KBM-7 (cell line): ENCODE results near the gene CWC25.

Source experiments
- DNase-seq: peaks from one replicate; pipeline ENCODE4 v3.0.0-alpha.2; 2015
- in situ Hi-C: fragments of 300-500 bp; cut with MboI; formaldehyde crosslinking; loops from 2 replicates; pipeline ENCODE4 v1.14.3; 2020; ENCODE audit warnings: low sequenced_read_pairs, low pct_unique_long_range_greater_than_20kb, mixed read lengths

The CWC25 gene

DNA sequence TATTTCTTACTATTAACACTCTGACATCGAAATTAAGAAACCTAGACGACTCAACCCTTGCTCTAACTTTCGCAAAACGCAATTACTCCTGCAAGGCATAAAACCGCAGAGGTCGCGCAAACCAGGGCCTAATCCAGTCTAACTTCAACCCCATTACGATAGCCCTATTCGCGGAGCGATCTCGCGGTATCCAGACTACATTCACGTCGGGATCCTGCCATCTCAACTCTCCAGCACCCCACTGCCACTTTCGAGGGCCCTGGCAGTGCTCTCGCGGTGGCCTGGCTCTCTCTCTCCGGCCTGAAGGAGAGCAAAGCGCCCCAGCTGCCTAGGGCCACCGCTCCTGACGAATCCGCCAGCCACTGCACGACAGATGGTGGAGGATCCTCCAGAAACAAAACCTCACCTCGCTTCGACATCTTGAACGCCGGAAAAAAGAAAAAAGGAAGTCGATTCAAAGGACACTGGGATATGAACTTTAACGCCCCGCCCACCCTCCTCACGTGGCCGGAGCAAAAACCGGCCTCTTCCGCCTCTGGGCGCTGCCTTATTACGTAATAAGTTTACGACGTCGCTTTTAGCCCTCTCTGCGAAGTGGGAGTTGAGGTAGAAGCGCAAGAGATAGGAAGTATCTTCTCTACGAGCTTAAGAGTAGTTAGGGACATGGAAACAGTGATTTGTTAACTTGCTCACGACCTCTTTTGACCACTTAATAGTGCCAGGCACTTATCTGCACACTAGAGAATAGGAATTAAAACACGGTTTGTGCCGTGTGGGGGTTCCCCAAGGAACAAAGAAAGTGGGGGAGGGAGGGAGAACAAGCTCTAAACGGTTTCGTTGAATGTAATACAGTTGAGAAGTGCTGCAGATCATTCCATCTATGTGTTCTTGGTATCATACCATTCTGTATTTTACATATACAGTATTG lies 28.4 kb upstream of the CWC25 start, which contains the start of gene RPL23:
Gene RPL23 (minus strand): TSS at position 430 of the 928 bp plus-strand sequence. CDS start 11 bp downstream, at position 419.
- in situ Hi-C loops, result no loop called here
- DNase-seq, result peak; percentile 98

DNA sequence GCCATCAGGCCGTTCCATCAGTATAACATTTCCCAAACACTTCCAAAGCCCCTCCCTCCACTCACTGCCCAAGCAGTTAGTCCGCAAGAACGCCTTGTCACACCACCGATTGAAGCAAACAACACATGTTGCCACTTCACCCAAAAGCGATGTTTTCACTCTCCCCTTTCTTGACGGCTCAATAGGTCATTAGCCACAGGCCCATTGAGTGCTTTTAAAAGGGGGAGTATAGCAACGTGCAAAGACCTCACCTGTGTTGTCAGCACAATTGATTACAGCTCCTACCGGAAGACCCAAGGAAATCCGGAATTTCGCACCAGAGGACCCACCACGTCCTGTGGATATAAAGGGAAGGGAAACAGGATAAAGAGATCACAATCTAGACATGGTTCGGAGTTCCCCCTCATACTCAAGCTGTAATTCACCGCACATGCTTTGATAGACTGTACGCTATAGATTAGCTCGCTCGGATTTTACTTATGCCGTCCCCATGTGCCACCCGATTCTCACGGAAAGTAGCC lies 27.7 kb upstream of the CWC25 start:
- DNase-seq, result no peak
- in situ Hi-C loops, result no loop called here

DNA sequence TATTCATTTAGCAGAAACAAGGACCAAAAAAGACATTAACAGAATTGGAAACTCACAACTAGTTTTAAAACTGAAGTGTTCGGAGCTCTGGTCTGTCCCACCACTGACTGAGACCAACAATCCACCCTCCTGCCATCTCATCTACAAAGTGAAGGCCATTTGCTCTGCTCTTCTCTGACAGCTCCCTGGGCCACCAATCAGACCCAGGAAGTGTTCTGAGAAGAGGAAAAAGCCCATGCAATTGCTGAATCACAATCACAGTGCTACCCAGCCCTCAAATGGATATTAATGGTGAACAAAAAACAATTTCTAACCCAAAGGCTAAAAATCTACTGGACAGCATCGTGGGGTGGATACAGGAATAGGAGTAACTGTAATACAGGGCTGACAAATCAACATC lies 26.3 kb upstream of the CWC25 start:
- no peak for DNase-seq
- in situ Hi-C loops, result no loop called here

DNA sequence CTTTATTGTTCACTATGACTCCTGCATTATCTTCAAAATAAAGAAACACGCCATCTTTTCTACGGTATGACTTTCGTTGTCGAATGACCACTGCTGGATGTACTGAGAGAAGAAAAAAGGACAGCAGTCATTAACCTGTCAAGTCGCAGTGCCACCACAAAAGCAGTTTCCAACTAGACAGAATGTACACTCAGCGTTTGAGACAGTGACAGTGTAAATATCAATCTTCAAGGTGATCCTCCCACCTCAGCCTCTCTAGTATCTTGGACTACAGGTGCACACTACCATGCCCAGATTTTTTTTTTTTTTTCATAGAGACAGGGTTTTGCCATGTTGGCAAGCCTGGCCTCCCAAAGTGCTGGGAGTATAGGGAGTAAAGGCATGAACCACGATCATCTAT lies 25.3 kb upstream of the CWC25 start:
- in situ Hi-C loops, result no loop called here
- DNase-seq, result no peak

DNA sequence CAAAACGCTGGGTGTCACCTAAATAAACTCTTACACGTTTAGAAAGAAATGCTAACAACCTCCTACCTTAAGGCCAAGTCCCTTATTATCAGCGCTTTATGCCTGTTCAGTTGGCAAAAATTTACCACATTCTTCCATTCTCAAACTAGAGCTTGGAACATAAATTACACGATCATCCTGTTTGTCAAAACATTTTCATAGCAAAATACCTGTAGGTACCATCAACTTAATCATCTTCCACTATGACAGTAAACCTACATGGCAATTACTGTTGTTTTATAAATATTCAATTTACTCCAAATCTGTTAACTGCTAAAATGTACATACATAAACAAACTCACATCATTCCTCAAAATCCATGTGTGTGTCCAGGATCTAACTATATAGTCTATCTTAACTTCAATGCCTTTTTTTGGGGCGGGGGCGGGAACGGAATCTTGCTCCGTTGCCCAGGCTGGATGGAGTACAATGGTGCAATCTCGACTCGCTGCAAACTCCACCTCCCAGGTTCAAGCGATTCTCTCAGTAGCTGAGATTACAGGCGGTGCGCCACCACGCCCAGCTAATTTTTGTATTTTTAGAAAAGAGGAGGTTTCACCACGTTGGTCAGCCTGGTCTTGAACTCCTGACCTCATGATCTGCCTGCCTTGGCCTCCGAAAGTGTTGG lies 24.0 kb upstream of the CWC25 start:
- in situ Hi-C loops, result no loop called here
- DNase-seq, result no peak

DNA sequence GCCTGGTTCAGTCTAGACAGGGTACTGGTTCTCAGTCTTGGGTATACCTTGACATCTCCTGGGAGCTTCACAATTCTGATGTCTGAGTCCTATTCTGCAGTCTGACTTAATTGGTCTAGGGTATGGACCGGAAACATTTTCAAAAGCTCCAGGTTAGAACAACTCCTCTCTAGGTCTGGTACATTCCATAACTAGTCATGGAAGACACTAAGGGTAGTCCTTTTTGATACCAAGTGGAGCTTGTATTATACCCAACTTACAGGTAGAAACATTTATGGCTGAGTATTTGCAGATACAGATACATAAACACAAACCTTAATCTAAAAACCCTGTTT lies 23.4 kb upstream of the CWC25 start:
- in situ Hi-C loops, result no loop called here

DNA sequence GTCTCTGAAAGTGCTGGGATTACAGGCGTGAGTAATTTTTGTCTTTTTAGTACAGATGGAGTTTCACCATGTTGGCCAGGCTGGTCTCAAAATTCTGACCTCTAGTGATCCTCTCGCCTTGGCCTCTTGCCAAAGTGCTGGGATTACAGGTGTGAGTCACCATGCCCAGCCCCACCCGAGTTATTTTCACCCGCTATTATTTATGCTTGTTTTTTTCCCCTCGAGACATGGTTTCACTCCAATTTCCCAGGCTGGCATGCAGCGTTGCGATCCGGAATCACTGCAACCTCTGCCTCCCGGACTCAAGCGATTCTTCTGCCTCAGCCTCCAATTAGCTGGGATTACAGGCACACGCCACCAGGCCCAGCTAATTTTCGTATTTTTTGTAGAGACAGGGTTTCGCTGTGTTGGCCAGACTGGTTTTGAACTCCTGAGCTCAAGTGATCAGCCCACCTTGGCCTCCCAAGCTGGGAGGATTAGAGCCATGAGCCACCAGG lies 19.2 kb upstream of the CWC25 start:
- in situ Hi-C loops, result no loop called here
- no peak for DNase-seq

More for the DNA sequence above, 23.4 kb upstream of the CWC25 start:
- no peak for DNase-seq

DNA sequence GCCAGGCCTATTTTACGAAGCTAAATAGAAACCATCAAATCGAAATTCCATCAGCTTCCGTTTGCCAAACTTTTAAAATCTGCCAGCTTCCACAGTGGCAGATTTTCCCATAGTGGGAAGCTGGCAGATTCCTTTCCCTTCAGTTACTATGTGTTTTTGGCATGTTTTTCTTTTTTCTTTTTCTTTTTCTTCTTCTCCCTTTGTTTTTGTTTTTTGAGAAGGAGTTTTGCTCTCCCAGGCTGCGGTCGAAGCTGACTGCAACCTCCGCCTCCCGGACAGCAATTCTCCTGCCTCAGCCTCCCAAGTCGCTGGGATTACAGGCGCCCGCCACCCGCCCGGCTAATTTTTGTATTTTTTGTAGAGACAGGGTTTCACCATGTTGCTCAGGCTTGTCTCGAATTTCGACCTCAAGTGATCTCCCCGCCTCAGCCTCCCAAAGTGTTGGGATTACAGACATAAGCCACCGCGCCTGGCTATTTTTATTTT lies 684 bp upstream of the CWC25 start:
- in situ Hi-C loops, result no loop called here
- DNase-seq, result no peak

DNA sequence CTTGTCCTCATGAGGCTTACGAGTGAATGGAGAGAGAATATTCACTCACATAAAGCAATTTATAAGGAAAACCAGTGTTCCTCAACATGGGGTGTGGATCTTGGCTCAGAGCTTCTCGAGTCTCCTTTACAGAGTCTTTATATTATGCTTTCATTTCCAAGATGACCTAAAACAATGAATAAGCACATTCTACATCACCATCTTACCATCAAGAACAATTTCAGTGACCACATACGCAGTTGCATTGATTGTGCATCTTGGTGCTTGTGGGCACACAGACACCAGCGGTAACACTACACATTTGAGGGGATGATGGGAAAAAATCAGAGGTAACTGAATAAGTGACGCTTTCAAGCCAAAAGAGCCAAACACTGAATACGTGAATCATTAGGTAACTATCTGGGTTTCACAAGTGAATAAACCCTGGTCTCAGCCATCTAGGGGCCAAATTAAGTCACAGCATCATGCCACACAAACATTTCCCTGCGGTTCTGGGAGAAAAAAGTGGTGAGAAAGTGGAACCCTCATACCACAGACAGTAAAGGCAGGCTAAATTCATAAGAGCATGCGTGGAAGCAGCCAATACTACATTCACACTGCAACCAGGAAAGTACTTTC lies 9.4 kb downstream of the CWC25 start:
- peak; percentile 24 for DNase-seq
- in situ Hi-C loops, result no loop called here

DNA sequence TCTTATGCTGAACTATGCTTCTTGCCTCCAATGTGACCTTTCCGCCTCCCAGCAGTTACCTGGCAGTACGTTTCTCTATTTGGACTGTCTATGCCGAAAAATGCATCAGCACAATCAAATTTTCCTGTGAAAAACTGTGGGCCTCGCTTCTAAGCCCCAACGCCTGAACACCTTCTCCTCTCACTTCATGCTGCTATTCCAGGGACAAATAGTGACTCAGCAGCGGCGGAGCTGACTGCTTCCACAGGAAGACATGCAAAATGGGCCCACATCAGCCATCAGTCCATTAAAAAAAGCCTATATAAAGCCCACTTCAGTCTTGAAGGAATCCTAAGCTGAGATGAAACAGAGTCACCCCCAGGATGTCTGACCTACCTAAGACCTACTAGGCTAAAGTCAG lies 15.3 kb downstream of the CWC25 start:
- in situ Hi-C loops, result no loop called here
- no peak for DNase-seq

DNA sequence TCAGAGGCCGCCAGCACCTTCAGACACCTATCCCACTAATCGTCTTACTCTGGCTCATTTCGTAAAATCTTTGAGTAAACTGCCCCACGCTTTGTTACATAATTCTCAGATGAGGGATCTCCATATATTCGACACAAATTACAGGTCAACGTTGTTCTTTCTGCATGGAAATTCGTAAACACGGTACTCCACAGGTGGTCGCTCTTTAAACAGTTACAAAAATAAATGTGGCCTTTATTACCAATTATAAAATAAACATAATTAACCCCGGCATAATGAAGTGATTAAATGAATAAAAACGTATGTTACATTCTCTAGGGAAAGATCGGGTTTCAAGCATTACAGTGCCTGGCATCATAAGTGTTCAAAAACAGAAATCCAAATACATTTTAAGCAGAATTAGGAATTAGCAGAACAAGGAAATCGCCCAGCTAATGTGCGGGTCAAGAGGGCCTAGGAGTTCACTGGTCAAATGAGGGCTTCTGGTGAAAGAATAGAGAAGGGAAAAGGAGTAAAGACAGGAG lies 24.8 kb downstream of the CWC25 start:
- in situ Hi-C loops, result no loop called here
- DNase-seq, result no peak

DNA sequence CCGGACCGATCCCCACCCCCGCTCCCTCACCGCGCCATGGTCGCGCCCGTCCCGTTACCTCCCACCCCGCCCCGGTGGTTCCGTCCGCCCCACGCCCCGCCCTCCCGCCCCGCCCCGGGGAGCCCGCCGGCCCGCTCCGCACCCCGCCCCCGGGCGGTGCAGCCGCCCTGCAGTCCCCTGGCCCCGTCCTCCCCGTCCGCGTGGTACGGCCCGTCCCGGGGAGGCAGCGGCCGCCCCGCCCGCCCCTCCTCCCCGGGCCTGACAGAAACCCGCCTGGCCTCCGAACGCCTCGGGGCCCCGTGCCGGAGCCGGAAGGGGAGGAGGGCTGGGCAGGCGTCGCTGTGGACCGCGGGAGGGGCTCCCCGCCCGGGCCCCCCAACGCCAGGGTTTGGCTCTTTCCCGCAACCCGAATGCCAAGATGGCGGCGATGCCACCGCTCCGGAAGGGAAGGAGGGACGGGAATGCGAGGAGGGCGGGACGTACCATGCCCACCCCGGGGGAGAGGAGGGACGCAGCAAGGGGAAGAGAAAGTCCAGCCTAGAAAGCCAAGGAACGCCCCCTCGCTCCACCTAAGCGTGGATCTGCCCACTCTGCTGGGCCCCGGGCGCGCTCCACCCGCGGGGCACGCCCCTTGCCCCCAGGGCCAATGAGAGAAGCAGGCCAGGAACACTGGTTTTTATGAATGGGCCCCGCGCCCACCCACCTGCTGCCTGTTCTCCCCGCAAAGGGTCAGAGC lies 25.5 kb downstream of the CWC25 start, which contains the start of gene PIP4K2B:
Gene PIP4K2B (minus strand): TSS at position 56 of the 736 bp plus-strand sequence. CDS start 132 bp downstream, outside the sequence.
- in situ Hi-C loops, result no loop called here
- peak; percentile 99 for DNase-seq

DNA sequence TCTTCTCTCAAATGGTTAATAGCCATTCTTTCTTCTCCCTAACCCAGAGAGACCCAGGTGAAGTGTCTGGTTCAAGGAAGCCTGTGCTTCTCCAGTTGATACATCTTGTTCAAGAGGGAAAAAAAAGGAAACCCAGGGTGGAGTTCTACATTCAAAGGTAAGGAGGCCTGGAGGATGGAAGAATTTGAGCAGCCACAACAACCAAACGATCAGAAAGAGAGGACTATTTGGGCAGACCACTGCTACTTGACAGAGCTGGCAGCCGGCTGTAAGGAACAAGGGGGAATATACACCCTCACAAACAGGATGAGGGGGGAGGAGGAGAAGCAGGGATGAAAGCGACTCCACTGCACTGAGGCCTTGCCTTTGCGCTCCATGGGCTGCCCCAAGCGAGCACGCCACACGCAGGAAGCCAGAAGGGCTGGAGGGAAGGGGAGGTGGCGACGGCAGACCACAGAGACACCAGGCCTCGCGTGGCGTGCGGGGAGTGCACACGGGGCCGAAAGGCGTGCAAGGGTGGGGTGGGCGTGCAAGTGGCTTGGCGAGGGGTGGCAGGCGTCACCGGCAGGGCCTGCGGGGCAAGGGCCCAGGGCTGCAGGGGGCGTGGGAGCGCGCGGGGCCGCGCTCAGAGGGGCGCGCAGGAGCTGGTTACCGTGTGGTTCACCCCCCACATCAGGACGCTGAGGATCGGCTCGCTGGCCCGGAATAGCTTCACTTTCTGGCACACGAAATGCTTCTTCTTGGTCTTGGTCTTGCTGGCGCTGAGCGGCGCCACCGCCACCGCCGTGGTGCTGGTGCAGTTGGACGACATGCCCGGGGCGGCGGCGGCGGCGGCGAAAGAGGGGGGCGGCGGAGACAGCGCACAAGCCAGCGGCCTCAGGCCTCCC lies 26.3 kb downstream of the CWC25 start:
- DNase-seq, result peak; percentile 69
- in situ Hi-C loops, result no loop called here

DNA sequence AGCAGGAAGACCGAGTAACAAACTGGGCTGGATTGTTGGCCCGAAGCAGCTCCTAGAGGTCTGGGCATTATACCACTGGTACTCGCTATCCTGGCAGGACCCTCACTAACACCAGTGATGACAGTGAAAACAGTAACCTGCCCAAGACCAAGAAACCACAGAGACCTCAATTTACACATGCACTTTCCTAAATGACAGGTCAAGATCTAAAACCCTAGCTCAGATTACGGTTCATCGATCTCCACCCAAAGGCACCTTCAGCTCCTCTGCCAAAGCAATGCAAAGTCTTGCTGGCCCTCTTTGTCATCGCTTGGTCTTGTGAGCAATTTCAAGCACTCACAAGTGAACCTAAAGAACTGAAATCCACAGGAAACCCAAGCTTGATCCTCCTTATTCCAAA lies 27.3 kb downstream of the CWC25 start:
- in situ Hi-C loops, result no loop called here
- no peak for DNase-seq

DNA sequence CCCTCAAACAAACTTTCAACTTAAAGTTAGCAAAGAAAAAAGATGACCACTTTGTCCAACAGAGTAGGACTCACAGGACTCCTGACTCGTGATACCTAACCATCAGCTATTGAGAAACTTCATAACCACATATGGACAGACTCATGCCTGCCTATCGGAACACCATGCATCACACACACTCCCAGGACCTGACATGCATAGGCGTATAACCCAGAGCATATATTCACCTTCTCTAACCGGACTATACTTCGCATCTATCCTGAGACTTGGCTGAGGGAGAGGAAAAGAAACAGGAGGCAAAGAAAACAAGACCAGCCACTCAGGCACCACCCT lies 28.0 kb downstream of the CWC25 start:
- DNase-seq, result no peak
- in situ Hi-C loops, result no loop called here

DNA sequence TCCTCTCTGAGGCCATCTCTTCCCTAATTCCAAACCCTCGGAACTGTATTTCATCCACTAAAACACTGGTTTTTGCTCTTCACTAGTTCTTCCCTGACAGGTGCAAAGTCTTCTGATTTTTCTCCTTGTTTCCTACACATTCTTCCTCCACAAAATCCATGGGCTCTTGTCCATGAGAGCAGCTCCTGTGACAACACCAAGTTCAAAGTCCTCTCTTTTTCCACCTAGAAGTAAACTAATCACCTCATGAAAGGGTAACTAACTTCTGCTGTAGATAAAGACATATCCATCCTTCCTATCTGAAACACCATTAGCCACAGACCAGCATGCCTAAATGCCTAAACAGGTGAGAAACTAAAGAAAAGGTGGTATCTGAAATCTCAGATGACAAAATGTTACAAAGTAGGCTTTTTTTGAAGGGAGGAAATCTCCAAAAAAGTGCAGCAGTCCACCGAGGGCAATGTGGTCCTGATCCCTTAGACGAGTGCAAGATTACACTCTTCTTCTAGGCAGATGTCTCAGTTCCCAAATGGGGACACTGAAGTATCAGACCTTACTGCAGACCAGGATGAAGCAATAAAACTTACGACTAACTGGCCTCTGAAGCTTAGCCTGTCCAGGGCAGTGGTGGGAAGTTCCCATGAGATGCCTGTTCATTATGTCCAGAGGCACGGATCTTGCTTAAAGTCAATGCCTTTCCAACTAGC lies 28.5 kb downstream of the CWC25 start:
- in situ Hi-C loops, result no loop called here
- DNase-seq, result no peak

DNA sequence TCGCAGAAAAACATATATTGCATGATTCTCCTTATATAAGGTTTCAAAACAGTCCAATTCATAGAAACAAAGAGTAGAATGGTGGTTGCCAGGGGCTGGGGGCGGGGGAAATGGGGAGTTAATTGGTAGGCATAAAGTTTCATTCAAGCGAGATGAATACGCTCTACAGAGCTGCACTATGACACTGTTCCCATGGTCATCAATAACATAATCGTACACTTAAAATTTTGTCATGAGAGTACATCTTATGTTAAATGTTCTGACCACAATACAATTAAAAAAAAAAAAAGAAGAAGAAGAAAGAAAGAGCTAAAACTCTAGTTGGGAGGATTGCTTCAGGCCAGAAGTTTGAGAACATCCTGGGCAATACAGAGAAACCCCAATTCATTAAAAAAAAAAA lies 30.9 kb downstream of the CWC25 start:
- in situ Hi-C loops, result no loop called here
- no peak for DNase-seq
